GM12873 (cell line): ENCODE measurements around the gene BPIFB2.

Experiments used
- TF ChIP-seq, protein P1 (sequence below): IDR thresholded peaks from 2 replicates; pipeline ENCODE4 v1.5.1; 2012; ENCODE audit warnings: low read depth, mild to moderate bottlenecking, moderate library complexity, low read length, control low read depth; ENCODE audit not compliant: insufficient read depth; ENCODE audit errors: missing control alignments

Gene BPIFB2

DNA sequence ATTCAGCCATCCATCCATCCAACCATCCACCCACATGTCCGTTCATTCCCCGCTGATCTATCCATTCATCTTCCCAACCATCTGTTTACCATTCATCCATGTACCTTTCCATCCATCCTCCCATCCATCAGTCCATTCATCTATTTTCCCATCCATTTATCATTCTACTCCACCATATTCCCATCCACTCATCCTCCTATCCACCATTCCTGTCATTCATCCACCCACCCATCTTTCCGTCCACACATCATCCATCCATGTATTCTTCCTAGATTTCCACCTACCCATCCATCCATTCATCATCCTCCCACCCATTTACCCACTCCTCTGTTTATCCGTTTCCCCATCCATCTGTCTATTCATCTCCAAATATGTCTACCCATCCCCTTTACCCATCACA is 30.7 kb downstream of the BPIFB2 start:
- TF ChIP-seq, protein P1, sequence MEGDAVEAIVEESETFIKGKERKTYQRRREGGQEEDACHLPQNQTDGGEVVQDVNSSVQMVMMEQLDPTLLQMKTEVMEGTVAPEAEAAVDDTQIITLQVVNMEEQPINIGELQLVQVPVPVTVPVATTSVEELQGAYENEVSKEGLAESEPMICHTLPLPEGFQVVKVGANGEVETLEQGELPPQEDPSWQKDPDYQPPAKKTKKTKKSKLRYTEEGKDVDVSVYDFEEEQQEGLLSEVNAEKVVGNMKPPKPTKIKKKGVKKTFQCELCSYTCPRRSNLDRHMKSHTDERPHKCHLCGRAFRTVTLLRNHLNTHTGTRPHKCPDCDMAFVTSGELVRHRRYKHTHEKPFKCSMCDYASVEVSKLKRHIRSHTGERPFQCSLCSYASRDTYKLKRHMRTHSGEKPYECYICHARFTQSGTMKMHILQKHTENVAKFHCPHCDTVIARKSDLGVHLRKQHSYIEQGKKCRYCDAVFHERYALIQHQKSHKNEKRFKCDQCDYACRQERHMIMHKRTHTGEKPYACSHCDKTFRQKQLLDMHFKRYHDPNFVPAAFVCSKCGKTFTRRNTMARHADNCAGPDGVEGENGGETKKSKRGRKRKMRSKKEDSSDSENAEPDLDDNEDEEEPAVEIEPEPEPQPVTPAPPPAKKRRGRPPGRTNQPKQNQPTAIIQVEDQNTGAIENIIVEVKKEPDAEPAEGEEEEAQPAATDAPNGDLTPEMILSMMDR = no peak

DNA sequence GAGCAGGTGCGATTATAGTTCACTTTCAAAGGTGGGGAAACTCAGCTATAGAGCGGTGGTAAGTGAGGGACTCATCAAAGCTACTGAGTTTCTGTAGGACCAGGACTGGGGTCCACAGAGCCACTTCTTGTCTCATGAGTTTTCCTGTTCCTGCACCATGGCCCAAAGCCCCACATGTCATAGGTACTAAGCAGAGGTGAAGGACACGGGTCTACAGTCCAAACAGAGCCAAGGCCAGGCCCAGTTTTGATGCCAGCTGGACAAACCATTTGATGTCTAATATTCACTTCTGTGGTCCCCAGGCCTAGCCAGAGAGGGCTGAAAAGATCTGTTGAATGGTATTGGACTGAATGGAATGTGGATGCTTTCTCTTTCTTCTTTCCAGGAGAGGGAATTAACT is 34.9 kb downstream of the BPIFB2 start:
- TF ChIP-seq, protein P1 = no peak

DNA sequence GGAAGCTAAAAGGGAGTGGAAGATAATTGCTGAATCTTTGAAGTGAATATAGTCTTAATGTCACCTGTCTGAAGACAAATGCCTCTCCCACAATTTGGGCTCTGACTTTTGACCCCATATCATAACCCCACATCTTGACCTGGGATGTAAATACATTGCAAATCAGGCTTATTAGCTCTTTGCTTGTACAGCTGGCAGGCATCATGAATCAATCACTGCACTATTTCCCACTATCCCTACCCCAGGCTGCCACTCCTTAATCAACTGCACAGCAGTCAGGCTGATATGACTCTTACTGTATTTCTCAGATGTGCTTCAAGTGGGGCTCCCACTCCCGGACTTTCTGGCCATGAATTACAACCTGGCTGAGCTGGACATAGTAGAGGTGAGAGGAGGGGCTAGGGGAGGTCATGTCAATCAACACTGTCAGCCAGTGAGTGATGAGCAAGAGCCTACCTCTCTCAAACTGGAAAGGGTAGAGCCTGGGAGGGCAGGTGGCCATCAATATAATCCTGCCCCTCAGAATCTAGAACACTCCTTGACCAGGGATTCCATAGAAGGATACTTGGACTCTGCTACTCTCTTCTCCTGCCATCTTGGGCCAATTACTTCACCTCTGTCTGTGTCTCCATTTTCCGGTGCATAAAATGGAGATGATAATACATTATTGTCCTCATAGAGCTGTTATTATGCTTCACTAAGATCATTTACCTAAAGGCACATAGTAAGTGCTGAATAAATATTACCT is 35.7 kb downstream of the BPIFB2 start:
- TF ChIP-seq, protein P1 = no peak

DNA sequence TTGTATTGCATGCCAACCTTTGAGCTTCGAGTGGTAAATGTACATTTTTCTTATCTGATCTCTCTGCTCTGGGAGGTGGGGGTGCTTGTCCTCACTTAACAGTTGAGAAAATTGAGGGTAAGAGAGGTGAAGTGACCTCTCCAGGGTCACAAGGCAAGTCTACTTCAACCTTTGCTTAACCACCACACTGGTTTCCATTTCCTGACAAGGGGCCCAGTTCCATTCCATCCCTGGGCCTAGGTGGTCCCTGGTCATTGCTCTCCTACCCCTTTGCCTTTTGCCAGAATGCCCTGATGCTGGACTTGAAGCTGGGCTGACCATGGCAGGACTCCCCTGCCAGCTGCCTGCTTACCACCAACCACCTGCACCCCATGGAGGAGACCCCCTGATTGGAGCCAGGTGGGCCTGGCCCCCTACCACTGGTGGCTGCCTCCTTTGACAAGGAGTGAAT is 36.3 kb downstream of the BPIFB2 start:
- TF ChIP-seq, protein P1 = no peak

DNA sequence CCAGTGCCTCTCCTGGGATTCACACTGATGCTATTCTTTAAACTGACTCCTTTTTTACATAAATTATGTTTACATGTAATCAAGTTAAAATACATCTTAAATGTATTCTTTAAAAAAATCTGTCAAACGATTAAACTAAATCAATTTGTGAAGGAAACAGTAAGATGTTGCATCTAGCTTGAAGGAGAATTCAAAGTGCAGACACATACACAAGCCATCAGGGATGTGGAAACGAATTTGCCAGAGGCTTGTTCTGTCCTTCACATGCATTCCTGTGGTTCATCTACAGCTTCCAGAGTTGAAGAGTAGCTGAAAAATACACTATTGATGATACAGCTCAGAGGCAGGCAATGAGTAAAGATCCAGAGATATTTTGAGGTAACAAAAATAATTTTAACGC is 38.9 kb downstream of the BPIFB2 start:
- TF ChIP-seq, protein P1 = no peak

DNA sequence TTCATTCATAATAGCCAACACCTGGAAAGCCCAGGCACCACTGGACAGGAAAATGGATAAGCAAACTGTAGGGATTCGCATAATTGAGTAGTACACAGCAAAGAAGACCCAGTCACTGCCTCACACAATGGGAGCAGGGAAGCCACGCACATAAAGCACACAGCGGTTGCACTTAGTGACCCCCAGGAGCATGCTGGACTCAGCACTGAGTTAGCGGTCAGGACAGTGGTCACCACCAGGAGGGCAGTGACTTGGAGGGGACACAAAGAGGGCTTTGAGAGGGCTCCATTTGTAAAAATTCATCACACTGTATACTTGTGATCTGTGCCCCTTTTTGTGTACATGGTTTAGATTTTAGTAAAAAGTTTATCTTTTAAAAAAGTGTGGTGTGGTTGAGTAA is 43.8 kb downstream of the BPIFB2 start:
- TF ChIP-seq, protein P1 = no peak

DNA sequence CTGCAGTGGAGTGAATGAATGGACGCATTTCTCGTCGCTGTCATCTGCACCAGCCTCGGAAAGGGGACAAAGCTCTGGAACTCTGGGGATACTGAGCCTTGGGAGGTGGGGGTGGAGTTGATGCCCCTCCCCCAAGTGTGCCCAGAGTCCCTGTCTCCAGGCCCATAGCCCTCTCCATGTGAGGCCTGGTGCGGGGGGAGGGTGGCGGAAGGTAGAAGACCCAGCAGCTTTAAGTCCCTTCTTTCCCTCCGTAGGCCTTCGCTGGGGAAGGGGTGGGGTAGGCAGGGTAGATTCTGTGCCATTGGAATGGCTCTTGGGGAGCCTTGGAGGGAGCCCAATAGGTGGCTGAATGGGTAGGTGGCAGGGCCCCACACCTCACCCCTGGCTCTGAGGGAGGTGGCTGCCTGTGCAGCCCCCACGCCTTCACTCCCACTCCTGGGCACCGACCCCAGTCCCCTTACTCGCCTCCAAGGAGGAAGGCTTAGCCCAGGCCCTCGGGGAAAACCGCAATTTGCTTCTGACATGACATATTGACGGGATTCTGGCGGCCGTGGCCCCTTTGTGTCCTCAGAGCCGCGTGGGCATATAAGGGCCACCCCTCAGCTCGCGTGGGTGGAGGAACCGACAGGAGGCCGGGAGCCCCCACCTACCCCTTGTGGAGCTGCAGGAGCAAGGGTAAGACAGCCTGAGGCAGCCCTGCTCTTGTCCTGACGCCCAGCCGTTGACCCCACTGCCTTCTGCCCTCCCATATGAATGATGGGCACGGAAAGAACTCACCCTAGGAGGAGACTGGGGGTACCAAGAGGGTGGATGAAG is 46.0 kb downstream of the BPIFB2 start, which contains the start of gene BPIFB3:
Gene BPIFB3, plus strand, starts transcription at position 613 of the 816 bp plus-strand sequence. CDS start 1,533 bp downstream, outside the sequence.
- TF ChIP-seq, protein P1 = no peak
